ENCODE measurements around the gene QARS1. TPM values are rescaled to one million over a fixed set of nuclear protein-coding genes. Genes with fewer than 3 reads are reported as not detected.

The QARS1 gene
- total and polyA plus RNA-seq, 2 donors (not counting 1 experiment from before 2014, with no cell fraction given), result 282 to 426 TPM

- Mint-ChIP-seq H3K27ac (no peak overlapping the region), H3K9me3 (ENCODE audit: insufficient read depth) (no peaks in the 10 kb centered on the region), H3K27me3 (no peaks in the 10 kb centered on the region), H3K4me3 (no peak overlapping the region), H3K4me1 (peaks cover 15% of the 10 kb centered on the region)
- Histone ChIP-seq H3K9ac (ENCODE audit: low read length) (no peak overlapping the region), H3K27ac (ENCODE audit: low read length in 2 of 2) (no peak overlapping the region), H4K20me1 (ENCODE audit: control insufficient read depth, insufficient read depth, low read length, poor library complexity, severe bottlenecking) (no peaks in the 10 kb centered on the region), H3K4me3 (ENCODE audit: control extremely low read depth in 1 of 5, extremely low read depth in 1 of 5, insufficient read depth in 1 of 5, low read depth in 2 of 5, low read length in 4 of 5) (no peak overlapping the region), H3K27me3 (replicated peaks in 1 of 4; ENCODE audit: control extremely low read depth in 1 of 4, control insufficient read depth in 3 of 4, insufficient read depth in 4 of 4, low read length in 3 of 4) (no peaks in the 10 kb centered on the region), H3K79me2 (ENCODE audit: control insufficient read depth, insufficient read depth, low read length) (peaks cover 3% of the 10 kb centered on the region), H2AFZ (ENCODE audit: insufficient read depth, low read depth, low read length, poor library complexity, severe bottlenecking) (no peak overlapping the region), H3K4me1 (ENCODE audit: control insufficient read depth in 2 of 2, insufficient read depth in 2 of 2, low read length in 2 of 2) (peaks cover 12 to 21% of the 10 kb centered on the region in 2 donors), H3K9me3 (ENCODE audit: control extremely low read depth in 1 of 3, control insufficient read depth in 2 of 3, insufficient read depth in 1 of 3, low read length in 2 of 3) (peaks cover 0 to 5% (median 0%) of the 10 kb centered on the region in 3 donors), H3K36me3 (replicated peaks in 1 of 2; ENCODE audit: control extremely low read depth in 1 of 2, control insufficient read depth in 1 of 2, extremely low read depth in 1 of 2, insufficient read depth in 2 of 2, low read length in 1 of 2) (peaks cover 0 to 6% of the 10 kb centered on the region in 2 experiments), H3K4me2 (replicated peaks; ENCODE audit: low read depth, low read length, poor library complexity, severe bottlenecking) (no peak overlapping the region)
- no peak for ATAC-seq (ENCODE audit: low read depth)
- TF ChIP-seq EZH2 (IDR thresholded peaks at IDR 0.05; ENCODE audit: borderline replicate concordance, insufficient read depth, low read depth, low read length, poor library complexity, severe bottlenecking), result no peak
- TF ChIP-seq, protein P1, sequence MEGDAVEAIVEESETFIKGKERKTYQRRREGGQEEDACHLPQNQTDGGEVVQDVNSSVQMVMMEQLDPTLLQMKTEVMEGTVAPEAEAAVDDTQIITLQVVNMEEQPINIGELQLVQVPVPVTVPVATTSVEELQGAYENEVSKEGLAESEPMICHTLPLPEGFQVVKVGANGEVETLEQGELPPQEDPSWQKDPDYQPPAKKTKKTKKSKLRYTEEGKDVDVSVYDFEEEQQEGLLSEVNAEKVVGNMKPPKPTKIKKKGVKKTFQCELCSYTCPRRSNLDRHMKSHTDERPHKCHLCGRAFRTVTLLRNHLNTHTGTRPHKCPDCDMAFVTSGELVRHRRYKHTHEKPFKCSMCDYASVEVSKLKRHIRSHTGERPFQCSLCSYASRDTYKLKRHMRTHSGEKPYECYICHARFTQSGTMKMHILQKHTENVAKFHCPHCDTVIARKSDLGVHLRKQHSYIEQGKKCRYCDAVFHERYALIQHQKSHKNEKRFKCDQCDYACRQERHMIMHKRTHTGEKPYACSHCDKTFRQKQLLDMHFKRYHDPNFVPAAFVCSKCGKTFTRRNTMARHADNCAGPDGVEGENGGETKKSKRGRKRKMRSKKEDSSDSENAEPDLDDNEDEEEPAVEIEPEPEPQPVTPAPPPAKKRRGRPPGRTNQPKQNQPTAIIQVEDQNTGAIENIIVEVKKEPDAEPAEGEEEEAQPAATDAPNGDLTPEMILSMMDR (IDR thresholded peaks at IDR 0.05), result no peak
- WGBS (ENCODE audit: insufficient coverage), result 95% methylated on average over 17 of the region's 17 CpGs
- ChIA-PET POLR2A (no interaction called here), CTCF (no interaction called here)
- no peak for DNase-seq
- intact Hi-C loops (cut with micrococcal nuclease), result loop anchor here (5.0 kb wide), 1 partner anchor 549 kb away; the partner anchor contains the start of gene APEH
Measured at GRCh38 chr3:49123687-49124086, 19.1 kb upstream of the QARS1 start.

- H3K4me3 Mint-ChIP-seq, result no peak overlapping the region
- 95% methylated on average over 17 of the region's 17 CpGs for WGBS (ENCODE audit: insufficient coverage)
- no peak for TF ChIP-seq EZH2 (IDR thresholded peaks at IDR 0.05; ENCODE audit: borderline replicate concordance, insufficient read depth, low read depth, low read length, poor library complexity, severe bottlenecking)
- TF ChIP-seq, protein P1 (IDR thresholded peaks at IDR 0.05), result no peak
- peaks cover 0 to 11% of the 10 kb centered on the region in 2 experiments for H3K36me3 ChIP-seq (replicated peaks in 1 of 2; ENCODE audit: control extremely low read depth in 1 of 2, control insufficient read depth in 1 of 2, extremely low read depth in 1 of 2, insufficient read depth in 2 of 2, low read length in 1 of 2)
- H3K4me1 ChIP-seq (ENCODE audit: control insufficient read depth in 2 of 2, insufficient read depth in 2 of 2, low read length in 2 of 2), result peaks cover 12 to 21% of the 10 kb centered on the region in 2 donors
- CTCF ChIA-PET, result interaction anchor here (0.7 kb wide), 1 partner anchor 64 kb away, joined by 4 read pairs; no protein-coding TSS in a partner anchor
- intact Hi-C loops (cut with micrococcal nuclease), result loop anchor here (5.0 kb wide), 1 partner anchor 549 kb away; the partner anchor contains the start of gene APEH
- H3K4me1 Mint-ChIP-seq, result peaks cover 15% of the 10 kb centered on the region
- no peak overlapping the region for H3K9ac ChIP-seq (ENCODE audit: low read length)
- H2AFZ ChIP-seq (ENCODE audit: insufficient read depth, low read depth, low read length, poor library complexity, severe bottlenecking), result no peak overlapping the region
- H4K20me1 ChIP-seq (ENCODE audit: control insufficient read depth, insufficient read depth, low read length, poor library complexity, severe bottlenecking), result no peaks in the 10 kb centered on the region
- no peaks in the 10 kb centered on the region for H3K9me3 Mint-ChIP-seq (ENCODE audit: insufficient read depth)
- peaks cover 0 to 5% (median 0%) of the 10 kb centered on the region in 3 donors for H3K9me3 ChIP-seq (ENCODE audit: control extremely low read depth in 1 of 3, control insufficient read depth in 2 of 3, insufficient read depth in 1 of 3, low read length in 2 of 3)
- peaks cover 9% of the 10 kb centered on the region for H3K79me2 ChIP-seq (ENCODE audit: control insufficient read depth, insufficient read depth, low read length)
- ATAC-seq (ENCODE audit: low read depth) (no peak), DNase-seq (no peak)
- H3K27ac ChIP-seq (ENCODE audit: low read length in 2 of 2), result no peak overlapping the region
- POLR2A ChIA-PET, result no interaction called here
- H3K4me3 ChIP-seq (ENCODE audit: control extremely low read depth in 1 of 5, extremely low read depth in 1 of 5, insufficient read depth in 1 of 5, low read depth in 2 of 5, low read length in 4 of 5), result no peak overlapping the region
- no peaks in the 10 kb centered on the region for H3K27me3 ChIP-seq (replicated peaks in 1 of 4; ENCODE audit: control extremely low read depth in 1 of 4, control insufficient read depth in 3 of 4, insufficient read depth in 4 of 4, low read length in 3 of 4)
- no peak overlapping the region for H3K4me2 ChIP-seq (replicated peaks; ENCODE audit: low read depth, low read length, poor library complexity, severe bottlenecking)
- no peaks in the 10 kb centered on the region for H3K27me3 Mint-ChIP-seq
- no peak overlapping the region for H3K27ac Mint-ChIP-seq
Measured at GRCh38 chr3:49122886-49123545, 18.5 kb upstream of the QARS1 start.

Measured in B cell (primary cell).